Measurements from ENCODE around the gene SLC25A6.

DNA sequence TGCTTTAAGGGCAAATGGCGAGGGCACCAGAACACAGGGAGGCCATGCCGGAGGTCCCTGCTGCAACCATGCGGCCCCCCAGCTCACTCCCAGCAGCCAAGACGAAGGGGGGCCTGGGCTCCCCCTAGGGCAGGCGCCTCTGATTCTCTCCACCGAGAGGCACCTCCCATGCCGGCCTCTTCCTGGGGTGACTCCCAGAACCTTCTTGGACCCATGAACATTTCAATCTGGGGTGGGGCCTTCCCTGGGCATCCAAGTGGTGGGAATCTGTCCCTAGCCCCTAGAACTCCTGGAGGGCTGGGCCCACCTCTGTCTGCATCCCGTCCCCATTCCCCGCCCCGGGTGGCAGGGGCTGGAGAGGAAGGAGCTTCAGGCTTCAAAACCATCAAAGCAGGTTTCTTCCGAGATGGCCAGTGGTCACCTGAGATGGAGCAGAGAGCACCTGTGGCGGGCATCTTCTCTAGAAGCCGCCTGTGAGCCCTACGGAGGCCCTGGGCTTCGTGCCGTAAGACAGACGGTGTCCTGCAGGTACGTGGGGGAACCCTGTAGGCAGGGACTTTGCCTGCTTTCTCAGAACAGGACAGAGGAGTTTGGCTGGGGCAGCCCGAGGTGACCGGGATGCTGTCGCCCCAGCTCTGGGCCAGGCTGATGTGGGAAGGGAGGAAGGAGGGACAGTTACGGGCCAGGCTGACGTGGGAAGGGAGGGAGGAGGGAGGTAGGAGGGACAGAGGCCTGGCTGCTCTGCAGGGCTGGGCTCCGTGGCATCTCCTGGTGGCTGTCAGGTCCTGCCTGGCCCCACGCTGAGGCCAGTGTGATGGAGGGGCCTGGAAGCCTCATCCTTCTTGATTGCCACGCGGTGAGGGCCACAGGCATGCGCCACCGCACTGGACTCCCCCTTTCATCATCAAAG, 6.8 kb upstream of the SLC25A6 start:
- TF ChIP-seq POLR2AphosphoS5 (IDR thresholded peaks at IDR 0.05) = no peak
- TF ChIP-seq, protein P1, sequence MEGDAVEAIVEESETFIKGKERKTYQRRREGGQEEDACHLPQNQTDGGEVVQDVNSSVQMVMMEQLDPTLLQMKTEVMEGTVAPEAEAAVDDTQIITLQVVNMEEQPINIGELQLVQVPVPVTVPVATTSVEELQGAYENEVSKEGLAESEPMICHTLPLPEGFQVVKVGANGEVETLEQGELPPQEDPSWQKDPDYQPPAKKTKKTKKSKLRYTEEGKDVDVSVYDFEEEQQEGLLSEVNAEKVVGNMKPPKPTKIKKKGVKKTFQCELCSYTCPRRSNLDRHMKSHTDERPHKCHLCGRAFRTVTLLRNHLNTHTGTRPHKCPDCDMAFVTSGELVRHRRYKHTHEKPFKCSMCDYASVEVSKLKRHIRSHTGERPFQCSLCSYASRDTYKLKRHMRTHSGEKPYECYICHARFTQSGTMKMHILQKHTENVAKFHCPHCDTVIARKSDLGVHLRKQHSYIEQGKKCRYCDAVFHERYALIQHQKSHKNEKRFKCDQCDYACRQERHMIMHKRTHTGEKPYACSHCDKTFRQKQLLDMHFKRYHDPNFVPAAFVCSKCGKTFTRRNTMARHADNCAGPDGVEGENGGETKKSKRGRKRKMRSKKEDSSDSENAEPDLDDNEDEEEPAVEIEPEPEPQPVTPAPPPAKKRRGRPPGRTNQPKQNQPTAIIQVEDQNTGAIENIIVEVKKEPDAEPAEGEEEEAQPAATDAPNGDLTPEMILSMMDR (IDR thresholded peaks at IDR 0.05) = no peak

Data from sigmoid colon (tissue), 4 donors.